Naive thymus-derived CD4-positive, alpha-beta T cell (primary cell): ENCODE data around the gene FABP1. TPM values are rescaled to one million over a fixed set of nuclear protein-coding genes. Genes with fewer than 3 reads are reported as not detected.

Experiments used
- ATAC-seq: fragments of 150-1000 bp; cut with Tn5 transposase; 2 replicates; pipeline ENCODE4 v1.10.0; 2021; ENCODE audit warnings: mild to moderate bottlenecking, moderate library complexity
- CTCF ChIA-PET: fragments of 350-600 bp; sonication (Branson Sonifier 250); formaldehyde crosslinking; loops from one replicate; lab custom pipeline; 2021; ENCODE audit warnings: antibody characterized with exemption; lab: Charles Lee
- POLR2A ChIA-PET: fragments of 350-600 bp; sonication (Branson Sonifier 250); formaldehyde crosslinking; loops from one replicate; lab custom pipeline; 2021; ENCODE audit warnings: antibody characterized with exemption, inconsistent platforms; lab: Charles Lee
- DNase-seq, 9 donors: peaks; one replicate each; pipeline versions ENCODE4 v3.0.0 to v3.0.0-alpha.2; 2020 to 2022; ENCODE audit warnings: mixed read lengths in 1 of 9
- H3K27ac ChIP-seq: one replicate; pipeline ENCODE4 v1.7.0; 2013; ENCODE audit warnings: mild to moderate bottlenecking, low read depth, low read length, moderate library complexity
- H3K27me3 ChIP-seq, 2 donors: one replicate each; pipeline ENCODE4 v1.7.0; 2013; ENCODE audit warnings: low read length in 2 of 2, mild to moderate bottlenecking in 2 of 2, moderate library complexity in 2 of 2; ENCODE audit not compliant: control insufficient read depth in 2 of 2, insufficient read depth in 2 of 2
- H3K36me3 ChIP-seq, 3 experiments: 1 replicate in 2 of 3; 2 replicates in 1 of 3; pipeline ENCODE4 v1.7.0; 2013; ENCODE audit warnings: low read length in 3 of 3, mild to moderate bottlenecking in 3 of 3, moderate library complexity in 1 of 3; ENCODE audit not compliant: insufficient read depth in 3 of 3, control insufficient read depth in 2 of 3
- H3K4me1 ChIP-seq, 2 donors: one replicate each; pipeline ENCODE4 v1.7.0; 2013; ENCODE audit warnings: low read length in 2 of 2, mild to moderate bottlenecking in 2 of 2, moderate library complexity in 1 of 2; ENCODE audit not compliant: control insufficient read depth in 2 of 2, insufficient read depth in 2 of 2
- H3K4me3 ChIP-seq: 2 replicates; pipeline ENCODE4 v1.7.0; 2013; ENCODE audit warnings: mild to moderate bottlenecking, low read length
- H3K9me3 ChIP-seq, 3 experiments: 1 replicate in 2 of 3; 2 replicates in 1 of 3; pipeline ENCODE4 v1.7.0; 2013; ENCODE audit warnings: low read length in 3 of 3; ENCODE audit not compliant: control insufficient read depth in 2 of 3
- H3K27ac Mint-ChIP-seq, 9 donors: one replicate each; pipeline ENCODE4 v1.8.0; 2020 to 2022; ENCODE audit warnings: mixed read lengths in 9 of 9, mild to moderate bottlenecking in 8 of 9, moderate library complexity in 5 of 9, inconsistent platforms in 2 of 9
- H3K27me3 Mint-ChIP-seq, 5 donors: one replicate each; pipeline ENCODE4 v1.8.0; 2021 to 2022; ENCODE audit warnings: mixed read lengths in 5 of 5, mild to moderate bottlenecking in 1 of 5
- H3K36me3 Mint-ChIP-seq, 5 donors: one replicate each; pipeline ENCODE4 v1.8.0; 2020 to 2022; ENCODE audit warnings: mixed read lengths in 5 of 5, mild to moderate bottlenecking in 3 of 5, inconsistent platforms in 1 of 5
- H3K4me1 Mint-ChIP-seq, 7 donors: one replicate each; pipeline ENCODE4 v1.8.0; 2020 to 2022; ENCODE audit warnings: mixed read lengths in 7 of 7, mild to moderate bottlenecking in 3 of 7, inconsistent platforms in 1 of 7
- H3K4me3 Mint-ChIP-seq, 10 donors: one replicate each; pipeline ENCODE4 v1.8.0; 2020 to 2022; ENCODE audit warnings: mild to moderate bottlenecking in 10 of 10, mixed read lengths in 10 of 10, moderate library complexity in 6 of 10, inconsistent platforms in 2 of 10
- H3K9me3 Mint-ChIP-seq, 11 donors: one replicate each; pipeline ENCODE4 v1.8.0; 2020 to 2022; ENCODE audit warnings: mixed read lengths in 11 of 11, mild to moderate bottlenecking in 4 of 11, inconsistent platforms in 1 of 11, moderate library complexity in 1 of 11
- intact Hi-C, 2 donors: fragments of 100-400 bp; cut with micrococcal nuclease; formaldehyde crosslinking; loops; one replicate each; pipeline ENCODE4 v1.15.1; 2023
- polyA plus RNA-seq, 2 donors: library from polyadenylated mRNA; unstranded; fragments of 300-500 nt; fragmentation: Illumina TruSeq; gene quantifications; one replicate each; pipeline ENCODE4 v1.2.3, GENCODE V29; 2021
- total RNA-seq, 6 experiments: library from RNA in 5 of 6; stranded (reverse) in 5 of 6; gene quantifications; 1 replicate in 5 of 6; 2 replicates in 1 of 6; pipeline ENCODE4 v1.2.3 and lab custom pipeline; 2021 to 2026

Gene FABP1
- total and polyA plus RNA-seq, 7 experiments from 2014 or later, result not detected

GRCh38 chr2:88125344-88125923 is 2.4 kb downstream of the FABP1 start:
- H3K27me3 ChIP-seq, result no peaks in the 10 kb centered on the region
- Mint-ChIP-seq H3K4me1 (peaks cover 0 to 3% (median 0%) of the 10 kb centered on the region in 7 donors), H3K4me3 (no peak overlapping the region), H3K36me3 (no peaks in the 10 kb centered on the region), H3K27me3 (peaks cover 0 to 11% (median 0%) of the 10 kb centered on the region in 5 donors), H3K9me3 (no peaks in the 10 kb centered on the region), H3K27ac (no peak overlapping the region)
- no peak for DNase-seq
- no peak overlapping the region for H3K27ac ChIP-seq
- no peaks in the 10 kb centered on the region for H3K4me1 ChIP-seq
- H3K36me3 ChIP-seq, result no peaks in the 10 kb centered on the region
- intact Hi-C loops, result no loop called here
- ATAC-seq, result no peak
- POLR2A ChIA-PET, result interaction anchor here (0.6 kb wide), 1 partner anchor 1685 kb away, joined by 4 read pairs; no protein-coding TSS in a partner anchor
- H3K4me3 ChIP-seq, result no peak overlapping the region
- no peaks in the 10 kb centered on the region for H3K9me3 ChIP-seq
- CTCF ChIA-PET, result no interaction called here

- POLR2A ChIA-PET, result no interaction called here
Observed at GRCh38 chr2:88123975-88124917, 3.6 kb downstream of the FABP1 start.

GRCh38 chr2:88123164-88123974 is 4.5 kb downstream of the FABP1 start:
- Mint-ChIP-seq H3K27ac (no peak overlapping the region), H3K9me3 (no peaks in the 10 kb centered on the region), H3K36me3 (no peaks in the 10 kb centered on the region), H3K27me3 (peaks cover 0 to 11% (median 3%) of the 10 kb centered on the region in 5 donors), H3K4me3 (no peak overlapping the region), H3K4me1 (no peaks in the 10 kb centered on the region)
- intact Hi-C loops, result no loop called here
- Histone ChIP-seq H3K27me3 (no peaks in the 10 kb centered on the region), H3K4me3 (no peak overlapping the region), H3K9me3 (no peaks in the 10 kb centered on the region), H3K27ac (no peak overlapping the region), H3K36me3 (no peaks in the 10 kb centered on the region), H3K4me1 (no peaks in the 10 kb centered on the region)
- ATAC-seq (no peak), DNase-seq (no peak)
- POLR2A ChIA-PET, result no interaction called here
- CTCF ChIA-PET, result no interaction called here

More at GRCh38 chr2:88123975-88124917, 3.6 kb downstream of the FABP1 start:
- Histone ChIP-seq H3K9me3 (no peaks in the 10 kb centered on the region), H3K27ac (no peak overlapping the region), H3K27me3 (no peaks in the 10 kb centered on the region), H3K4me3 (no peak overlapping the region), H3K36me3 (no peaks in the 10 kb centered on the region), H3K4me1 (no peaks in the 10 kb centered on the region)
- no peak for DNase-seq
- Mint-ChIP-seq H3K9me3 (no peaks in the 10 kb centered on the region), H3K4me1 (no peaks in the 10 kb centered on the region), H3K36me3 (no peaks in the 10 kb centered on the region), H3K27me3 (peaks cover 0 to 11% (median 0%) of the 10 kb centered on the region in 5 donors), H3K27ac (no peak overlapping the region), H3K4me3 (no peak overlapping the region)
- CTCF ChIA-PET, result no interaction called here
- intact Hi-C loops, result no loop called here
- ATAC-seq, result no peak

- intact Hi-C loops, result no loop called here
- CTCF ChIA-PET, result no interaction called here
- no peak overlapping the region for H3K27ac ChIP-seq
Observed at GRCh38 chr2:88122141-88122884, 5.5 kb downstream of the FABP1 start.

GRCh38 chr2:88121678-88122077 is 6.2 kb downstream of the FABP1 start:
- no peak for DNase-seq
- H3K4me1 ChIP-seq, result no peaks in the 10 kb centered on the region
- H3K27me3 ChIP-seq, result no peaks in the 10 kb centered on the region
- no peak overlapping the region for H3K27ac ChIP-seq
- no peaks in the 10 kb centered on the region for H3K36me3 ChIP-seq
- H3K27me3 Mint-ChIP-seq, result peaks cover 0 to 9% (median 5%) of the 10 kb centered on the region in 5 donors
- H3K27ac Mint-ChIP-seq, result peak overlapping the region in 1 of 9 donors; percentile 16
- H3K36me3 Mint-ChIP-seq, result no peaks in the 10 kb centered on the region
- no peak for ATAC-seq
- no peak overlapping the region for H3K4me3 Mint-ChIP-seq
- no peaks in the 10 kb centered on the region for H3K4me1 Mint-ChIP-seq
- intact Hi-C loops, result no loop called here
- CTCF ChIA-PET, result no interaction called here
- no peaks in the 10 kb centered on the region for H3K9me3 ChIP-seq
- H3K4me3 ChIP-seq, result no peak overlapping the region
- POLR2A ChIA-PET, result no interaction called here
- no peaks in the 10 kb centered on the region for H3K9me3 Mint-ChIP-seq

More at GRCh38 chr2:88122141-88122884, 5.5 kb downstream of the FABP1 start:
- no peaks in the 10 kb centered on the region for H3K4me1 ChIP-seq
- no peaks in the 10 kb centered on the region for H3K27me3 ChIP-seq
- POLR2A ChIA-PET, result no interaction called here
- H3K9me3 Mint-ChIP-seq, result no peaks in the 10 kb centered on the region
- H3K4me1 Mint-ChIP-seq, result no peaks in the 10 kb centered on the region
- no peak overlapping the region for H3K4me3 Mint-ChIP-seq
- no peaks in the 10 kb centered on the region for H3K36me3 Mint-ChIP-seq
- no peak for ATAC-seq
- H3K27me3 Mint-ChIP-seq, result peaks cover 0 to 11% (median 5%) of the 10 kb centered on the region in 5 donors
- H3K36me3 ChIP-seq, result no peaks in the 10 kb centered on the region
- no peaks in the 10 kb centered on the region for H3K9me3 ChIP-seq
- no peak overlapping the region for H3K4me3 ChIP-seq
- no peak for DNase-seq
- no peak overlapping the region for H3K27ac Mint-ChIP-seq

GRCh38 chr2:88117973-88118372 is 9.9 kb downstream of the FABP1 start:
- Mint-ChIP-seq H3K36me3 (no peaks in the 10 kb centered on the region), H3K4me1 (no peaks in the 10 kb centered on the region), H3K4me3 (no peak overlapping the region), H3K9me3 (no peaks in the 10 kb centered on the region), H3K27ac (no peak overlapping the region), H3K27me3 (peaks cover 0 to 6% (median 0%) of the 10 kb centered on the region in 5 donors)
- Histone ChIP-seq H3K4me3 (no peak overlapping the region), H3K36me3 (no peaks in the 10 kb centered on the region), H3K27me3 (no peaks in the 10 kb centered on the region), H3K27ac (no peak overlapping the region), H3K9me3 (no peaks in the 10 kb centered on the region), H3K4me1 (no peaks in the 10 kb centered on the region)
- intact Hi-C loops, result no loop called here
- ATAC-seq (no peak), DNase-seq (no peak)
- ChIA-PET POLR2A (no interaction called here), CTCF (no interaction called here)
